MM.1S (cell line): ENCODE measurements around the gene SCMH1.

ENCODE experiments used
- DNase-seq: peaks from one replicate; pipeline ENCODE4 v3.0.0-alpha.2; 2015
- H2AFZ ChIP-seq: fragments of 300-600 bp; sonication (generic); 2 replicates; pipeline ENCODE4 v1.6.0; 2016; ENCODE audit warnings: antibody characterized with exemption, low read length
- H3F3A ChIP-seq: fragments of 300-600 bp; sonication (generic); 2 replicates; pipeline ENCODE4 v1.6.1; 2016; ENCODE audit warnings: mild to moderate bottlenecking, antibody characterized with exemption, low read length, moderate library complexity, mixed read lengths; ENCODE audit not compliant: insufficient read depth
- H3K27ac ChIP-seq: fragments of 300-600 bp; sonication (generic); 2 replicates; pipeline ENCODE4 v1.5.1; 2016; ENCODE audit warnings: mild to moderate bottlenecking, low read length
- H3K27me3 ChIP-seq: fragments of 300-600 bp; sonication (generic); replicated peaks from 2 replicates; pipeline ENCODE4 v1.6.0; 2016; ENCODE audit warnings: low read length; ENCODE audit not compliant: insufficient read depth
- H3K36me3 ChIP-seq: fragments of 300-600 bp; sonication (generic); replicated peaks from 2 replicates; pipeline ENCODE4 v1.6.1; 2016; ENCODE audit warnings: mild to moderate bottlenecking, low read length, mixed read lengths; ENCODE audit not compliant: insufficient read depth
- H3K4me1 ChIP-seq: fragments of 300-600 bp; sonication (generic); 2 replicates; pipeline ENCODE4 v1.6.1; 2016; ENCODE audit warnings: low read length, mixed read lengths
- H3K4me2 ChIP-seq: fragments of 300-600 bp; sonication (generic); 2 replicates; pipeline ENCODE4 v1.6.0; 2016; ENCODE audit warnings: low read depth, low read length
- H3K4me3 ChIP-seq: fragments of 300-600 bp; sonication (generic); 2 replicates; pipeline ENCODE4 v1.5.1; 2016; ENCODE audit warnings: low read length, mixed read lengths
- H3K79me2 ChIP-seq: fragments of 300-600 bp; sonication (generic); 2 replicates; pipeline ENCODE4 v1.6.1; 2016; ENCODE audit warnings: mixed run types, low read length, mixed read lengths
- H3K9ac ChIP-seq: fragments of 300-600 bp; sonication (generic); 2 replicates; pipeline ENCODE4 v1.6.1; 2016; ENCODE audit warnings: low read length, mixed read lengths
- H3K9me2 ChIP-seq: fragments of 300-600 bp; sonication (generic); replicated peaks from 2 replicates; pipeline ENCODE4 v1.6.1; 2016; ENCODE audit warnings: mild to moderate bottlenecking, low read length, mixed read lengths; ENCODE audit not compliant: insufficient read depth
- H3K9me3 ChIP-seq: fragments of 300-600 bp; sonication (generic); replicated peaks from 2 replicates; pipeline ENCODE4 v1.6.1; 2016; ENCODE audit warnings: mild to moderate bottlenecking, low read length, mixed read lengths; ENCODE audit not compliant: insufficient read depth
- H4K20me1 ChIP-seq: fragments of 300-600 bp; sonication (generic); 2 replicates; pipeline ENCODE4 v1.6.1; 2016; ENCODE audit warnings: mild to moderate bottlenecking, low read length, moderate library complexity, mixed read lengths; ENCODE audit not compliant: insufficient read depth
- CTCF ChIP-seq: fragments of 300-600 bp; sonication (generic); IDR thresholded peaks from 2 replicates; pipeline ENCODE4 v1.5.1; 2016; ENCODE audit warnings: antibody characterized with exemption, low read length, mixed read lengths
- EZH2 ChIP-seq: fragments of 300-600 bp; sonication (generic); optimal IDR thresholded peaks from 2 replicates; pipeline ENCODE3; 2017; ENCODE audit warnings: low read depth, mild to moderate bottlenecking, antibody characterized with exemption, low read length, mixed read lengths
- EZH2phosphoT487 ChIP-seq: fragments of 300-600 bp; sonication (generic); IDR thresholded peaks from 2 replicates; pipeline ENCODE4 v1.6.1; 2018; ENCODE audit warnings: antibody characterized with exemption, low read length

SCMH1 gene

GRCh38 chr1:41005876-41006275 lies 236.2 kb downstream of the SCMH1 start:
- Histone ChIP-seq H3K4me1 (peaks cover 10% of the 10 kb centered on the region), H3K79me2 (peaks cover 18% of the 10 kb centered on the region), H4K20me1 (no peaks in the 10 kb centered on the region; the same call in 1 of the 2 replicates), H3K9ac (no peak overlapping the region), H3F3A (peaks cover 4% of the 10 kb centered on the region; the same call in 1 of the 2 replicates), H3K36me3 (peaks cover 50% of the 10 kb centered on the region), H3K9me2 (no peaks in the 10 kb centered on the region), H3K9me3 (no peaks in the 10 kb centered on the region), H3K27me3 (no peaks in the 10 kb centered on the region), H2AFZ (no peak overlapping the region), H3K4me2 (no peak overlapping the region), H3K4me3 (no peak overlapping the region), H3K27ac (no peak overlapping the region)
- TF ChIP-seq EZH2phosphoT487 (no peak), CTCF (no peak), EZH2 (no peak)
- DNase-seq: no peak

GRCh38 chr1:41003640-41004220 lies 238.4 kb downstream of the SCMH1 start:
- Histone ChIP-seq H3K4me1 (peaks cover 10% of the 10 kb centered on the region), H3K9me2 (no peaks in the 10 kb centered on the region), H3F3A (peaks cover 7% of the 10 kb centered on the region; the same call in 1 of the 2 replicates), H3K9me3 (no peaks in the 10 kb centered on the region), H2AFZ (no peak overlapping the region), H3K9ac (no peak overlapping the region), H3K4me3 (no peak overlapping the region), H3K27ac (peak overlapping the region; percentile 37; the same call in 1 of the 2 replicates), H3K27me3 (no peaks in the 10 kb centered on the region), H3K79me2 (peaks cover 21% of the 10 kb centered on the region), H4K20me1 (peaks cover 4% of the 10 kb centered on the region; the same call in 1 of the 2 replicates), H3K4me2 (no peak overlapping the region), H3K36me3 (peaks cover 44% of the 10 kb centered on the region)
- TF ChIP-seq EZH2 (no peak), EZH2phosphoT487 (no peak), CTCF (peak; percentile 53)
- peak; percentile 91 for DNase-seq

- H3K9ac ChIP-seq: no peak overlapping the region
- H3K79me2 ChIP-seq: peaks cover 26% of the 10 kb centered on the region
- H3K4me2 ChIP-seq: no peak overlapping the region
- no peaks in the 10 kb centered on the region for H3K27me3 ChIP-seq
- H3K9me3 ChIP-seq: no peaks in the 10 kb centered on the region
- H3K36me3 ChIP-seq: peaks cover 44% of the 10 kb centered on the region
- peak overlapping the region; percentile 37; the same call in 1 of the 2 replicates for H3K27ac ChIP-seq
- no peak for TF ChIP-seq CTCF
- no peak for TF ChIP-seq EZH2
- TF ChIP-seq EZH2phosphoT487: no peak
- H3K9me2 ChIP-seq: no peaks in the 10 kb centered on the region
- peaks cover 7% of the 10 kb centered on the region; the same call in 1 of the 2 replicates for H3F3A ChIP-seq
- peaks cover 4% of the 10 kb centered on the region; the same call in 1 of the 2 replicates for H4K20me1 ChIP-seq
- no peak overlapping the region for H3K4me3 ChIP-seq
- no peak overlapping the region for H2AFZ ChIP-seq
- peaks cover 10% of the 10 kb centered on the region for H3K4me1 ChIP-seq
- no peak for DNase-seq
Observed at GRCh38 chr1:41003127-41003639, 238.9 kb downstream of the SCMH1 start.
